NB4 (cell line): ENCODE results near the gene CEP170.
"Not testable (repeated sequence)": the region's sequence is repeated elsewhere in the genome, so short reads cannot be mapped to it uniquely, and the experiment has no call there.

ENCODE experiments used
- DNase-seq: peaks from one replicate; pipeline ENCODE4 v3.0.0; 2010; ENCODE audit warnings: low read depth
- H3K4me3 ChIP-seq: one replicate; pipeline ENCODE4 v1.5.1; 2011; ENCODE audit warnings: mild to moderate bottlenecking, low read depth, low read length, moderate library complexity
- MYC ChIP-seq: IDR thresholded peaks from 2 replicates; pipeline ENCODE4 v1.6.1; 2011; ENCODE audit warnings: low read depth, low read length
- POLR2A ChIP-seq: IDR thresholded peaks from 2 replicates; pipeline ENCODE4 v1.6.1; 2011; ENCODE audit warnings: mild to moderate bottlenecking; ENCODE audit not compliant: insufficient read length; ENCODE audit errors: extremely low read depth
- TF ChIP-seq, protein P1 (sequence below): IDR thresholded peaks from 2 replicates; pipeline ENCODE4 v1.6.1; 2011; ENCODE audit warnings: low read depth, low read length

The CEP170 gene

DNA sequence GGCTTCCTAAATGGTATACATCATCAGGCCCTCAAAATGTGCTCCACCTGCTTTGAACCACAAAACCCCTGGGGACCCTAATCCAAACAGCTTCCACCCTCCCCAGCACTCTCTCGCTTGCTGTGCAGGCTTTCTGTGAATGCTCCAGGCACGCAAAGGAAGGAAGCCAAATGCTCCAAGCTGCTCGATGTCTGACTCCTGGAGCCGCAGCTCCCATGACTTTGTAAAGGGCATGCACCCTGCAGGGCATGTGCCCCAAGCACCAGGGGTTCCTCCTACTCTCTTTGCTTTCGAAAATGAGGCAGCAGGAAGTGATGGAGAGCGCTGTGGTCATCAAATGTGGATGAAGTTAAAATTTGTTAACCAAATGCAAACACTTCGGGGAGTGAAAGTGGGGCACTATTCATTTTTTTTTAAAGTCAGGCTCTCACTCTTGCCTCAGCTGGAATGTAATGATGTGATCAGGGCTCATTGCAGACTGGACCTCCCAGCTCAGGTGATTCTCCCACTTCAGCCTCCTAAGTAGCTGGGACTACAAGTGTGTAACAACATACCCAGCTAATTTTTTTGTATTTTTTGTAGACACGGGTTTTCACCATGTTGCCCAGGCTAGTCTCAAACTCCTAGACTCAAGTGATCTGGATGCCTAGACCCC lies 140.9 kb downstream of the CEP170 start:
- peak; percentile 97 for DNase-seq
- 0 out of 2 replicates have a peak, but pooled peaks have one; percentile 38 for TF ChIP-seq MYC
- TF ChIP-seq, protein P1, sequence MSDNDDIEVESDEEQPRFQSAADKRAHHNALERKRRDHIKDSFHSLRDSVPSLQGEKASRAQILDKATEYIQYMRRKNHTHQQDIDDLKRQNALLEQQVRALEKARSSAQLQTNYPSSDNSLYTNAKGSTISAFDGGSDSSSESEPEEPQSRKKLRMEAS = peak; percentile 24; the same call in 1 of the 2 replicates
- not testable (repeated sequence) for H3K4me3 ChIP-seq

DNA sequence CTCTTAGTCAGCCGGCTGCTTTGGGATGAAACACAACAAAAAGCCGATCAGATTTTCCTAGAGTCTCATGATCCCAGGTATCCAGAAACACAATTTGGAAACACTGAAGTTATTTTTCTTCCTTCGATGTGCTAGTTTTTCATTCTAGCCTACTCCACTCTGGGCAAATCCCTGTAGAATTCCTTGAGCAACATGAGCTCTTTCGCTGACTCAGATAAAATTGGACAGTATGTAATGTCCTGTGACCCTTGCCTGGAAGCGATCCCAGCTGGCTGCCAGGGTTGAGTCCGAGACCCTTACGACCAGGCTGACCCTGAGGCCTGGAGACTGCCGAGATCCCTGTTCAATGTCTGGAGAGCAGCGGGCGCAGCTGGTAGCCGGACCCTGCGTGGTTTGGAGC lies 147.9 kb downstream of the CEP170 start:
- DNase-seq, H3K4me3 ChIP-seq: not testable (repeated sequence)

DNA sequence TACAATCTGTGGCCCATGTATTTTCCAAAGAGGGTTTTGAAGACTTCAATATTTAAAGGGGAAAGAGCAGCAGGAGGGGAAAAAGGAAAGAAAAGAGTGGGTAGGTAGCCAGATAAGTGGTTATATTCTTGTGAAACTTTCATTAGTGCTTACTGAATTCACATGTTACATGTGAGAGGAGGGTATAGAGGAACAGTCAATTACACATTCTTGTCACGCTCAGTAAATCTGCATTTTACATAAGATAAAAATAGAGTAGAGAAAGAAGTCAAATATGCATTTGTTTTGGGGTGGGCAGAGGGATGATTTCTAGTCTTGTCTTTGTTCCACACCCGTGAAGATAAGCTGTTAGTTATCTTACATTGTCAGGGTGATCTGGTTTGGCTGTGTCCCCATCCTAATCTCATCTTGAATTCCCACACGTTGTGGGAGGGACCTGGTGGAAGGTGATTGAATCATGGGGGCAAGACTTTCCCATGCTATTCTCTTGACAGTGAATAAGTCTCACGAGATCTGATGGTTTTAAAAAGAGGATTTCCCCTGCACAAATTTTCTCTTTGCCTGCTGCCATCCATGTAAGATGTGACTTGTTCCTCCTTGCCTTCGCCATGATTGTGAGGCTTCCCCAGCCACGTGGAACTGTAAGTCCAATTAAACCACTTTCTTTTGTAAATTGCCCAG lies 149.3 kb downstream of the CEP170 start:
- not testable (repeated sequence) for DNase-seq, H3K4me3 ChIP-seq

DNA sequence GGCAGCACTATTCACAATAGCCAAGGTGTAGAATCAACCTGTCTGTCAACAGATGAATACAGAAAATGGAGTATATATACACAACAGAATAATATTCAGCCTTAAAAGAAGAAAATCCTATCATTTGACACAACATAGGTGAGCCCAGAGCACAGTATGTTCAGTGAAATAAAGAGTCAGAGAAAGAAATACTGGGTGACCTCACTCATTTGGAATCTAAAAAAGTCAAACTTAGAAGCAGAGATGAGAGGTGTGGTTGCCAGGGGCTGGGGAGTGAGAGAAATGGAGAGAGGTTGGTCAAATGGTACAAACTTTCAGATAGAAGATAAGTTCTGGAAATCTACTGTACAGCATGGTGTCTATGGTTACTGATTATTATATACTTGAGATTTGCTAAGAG lies 150.0 kb downstream of the CEP170 start:
- DNase-seq, H3K4me3 ChIP-seq: not testable (repeated sequence)

DNA sequence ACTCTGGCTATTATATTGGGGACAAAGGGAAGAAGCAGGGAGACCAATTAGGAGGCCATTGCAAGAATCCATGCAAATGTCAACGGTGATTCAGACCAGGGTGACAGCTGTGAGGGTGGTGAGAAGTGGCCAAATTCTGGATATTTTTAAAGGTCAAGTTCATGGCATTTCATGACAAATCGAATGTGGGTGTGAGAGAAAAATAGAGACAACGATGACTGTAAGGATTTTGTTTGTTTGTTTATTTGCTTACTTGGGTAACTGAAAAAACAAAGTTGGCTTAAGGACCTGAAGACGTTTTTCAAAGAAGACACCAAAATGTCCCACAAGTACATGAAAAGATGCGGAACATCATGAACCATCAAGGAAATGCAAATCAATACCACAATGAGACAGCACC lies 150.6 kb downstream of the CEP170 start:
- H3K4me3 ChIP-seq, DNase-seq: not testable (repeated sequence)

DNA sequence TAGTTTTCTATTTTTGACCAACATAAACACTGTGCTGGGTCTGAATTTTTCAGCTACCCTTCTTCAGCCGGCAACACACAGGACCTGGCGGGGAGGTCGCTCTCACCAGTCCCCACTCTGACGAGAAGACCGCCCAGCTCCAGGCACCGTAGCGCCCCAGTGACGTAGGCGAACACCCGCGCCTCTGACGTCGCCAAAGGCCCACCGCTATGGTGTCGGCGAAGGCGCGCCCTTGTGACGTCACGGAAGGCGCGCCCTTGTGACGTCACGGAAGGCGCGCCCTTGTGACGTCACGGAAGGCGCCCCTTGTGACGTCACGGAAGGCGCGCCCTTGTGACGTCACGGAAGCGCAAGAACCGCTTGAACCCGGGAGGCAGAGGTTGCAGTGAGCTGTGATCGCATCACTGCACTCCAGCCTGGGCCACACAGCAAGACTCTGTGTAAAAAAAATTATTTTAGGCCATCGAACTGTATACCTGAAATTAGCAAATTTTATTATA lies 153.5 kb downstream of the CEP170 start:
- peak; percentile 47 for TF ChIP-seq POLR2A
- peak; percentile 84 for DNase-seq
- H3K4me3 ChIP-seq = peak overlapping the region; percentile 67

DNA sequence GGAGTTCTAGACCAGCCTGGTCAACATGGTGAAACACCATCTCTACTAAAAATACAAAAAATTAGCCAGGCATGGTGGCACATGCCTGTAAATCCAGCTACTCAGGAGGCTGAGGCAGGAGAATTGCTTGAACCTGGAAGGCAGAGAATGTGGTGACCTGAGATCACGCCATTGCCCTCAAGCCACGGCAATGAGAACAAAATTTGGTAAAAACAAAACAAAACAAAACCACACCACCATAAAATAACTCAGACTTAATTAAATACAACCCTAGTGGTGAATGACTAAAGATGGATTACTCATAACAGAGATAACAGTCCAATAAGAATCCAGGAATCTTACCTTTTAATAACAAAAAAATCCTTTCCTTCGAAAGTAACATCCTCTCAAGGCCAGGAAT lies 167.7 kb downstream of the CEP170 start:
- not testable (repeated sequence) for DNase-seq, H3K4me3 ChIP-seq
